NCI-H345 treated with DMSO at 0.1 percent for 48 hours (cell line): ENCODE measurements around the gene TSEN34.
"Not testable (repeated sequence)": the region's sequence is repeated elsewhere in the genome, so short reads cannot be mapped to it uniquely, and the experiment has no call there.

Source experiments
- DNase-seq: peaks from one replicate; lab custom pipeline; 2025; ENCODE audit not compliant: unreplicated experiment; lab: John Stamatoyannopoulos, UW

The TSEN34 gene

GRCh38 chr19:54160854-54161253, 30.3 kb upstream of the TSEN34 start:
- DNase-seq = no peak

GRCh38 chr19:54162241-54162805, 28.8 kb upstream of the TSEN34 start:
- DNase-seq = peak; percentile 32

GRCh38 chr19:54162884-54163283, 28.2 kb upstream of the TSEN34 start:
- DNase-seq = no peak

GRCh38 chr19:54164369-54165068, 26.6 kb upstream of the TSEN34 start:
- no peak for DNase-seq

GRCh38 chr19:54165222-54165621, 25.9 kb upstream of the TSEN34 start:
- no peak for DNase-seq

- peak; percentile 10 for DNase-seq
These were observed 22.8 kb upstream of the TSEN34 start for GRCh38 chr19:54168174-54168917.

- no peak for DNase-seq
These were observed 21.9 kb upstream of the TSEN34 start for GRCh38 chr19:54169149-54169740.

- DNase-seq = not testable (repeated sequence)
These were observed 19.2 kb upstream of the TSEN34 start for GRCh38 chr19:54171736-54172431.

- DNase-seq = peak; percentile 60
These were observed 18.4 kb upstream of the TSEN34 start, which contains the start of gene TMC4 for GRCh38 chr19:54172471-54173358. TMC4 (minus strand) TSS chr19:54173160; CDS start chr19:54173117, 43 bp downstream.

- no peak for DNase-seq
These were observed 17.8 kb upstream of the TSEN34 start for GRCh38 chr19:54173359-54173699.

- DNase-seq = no peak
These were observed 16.9 kb upstream of the TSEN34 start for GRCh38 chr19:54173951-54174834.

- no peak for DNase-seq
These were observed 12.4 kb upstream of the TSEN34 start for GRCh38 chr19:54178581-54179261.

- DNase-seq = no peak
These were observed 11.8 kb upstream of the TSEN34 start for GRCh38 chr19:54179262-54179852.

GRCh38 chr19:54179921-54180461, 11.1 kb upstream of the TSEN34 start:
- no peak for DNase-seq

- DNase-seq = no peak
These were observed 10.4 kb upstream of the TSEN34 start for GRCh38 chr19:54180691-54181091.

GRCh38 chr19:54181894-54182293, 9.2 kb upstream of the TSEN34 start:
- DNase-seq = not testable (repeated sequence)

- DNase-seq = no peak
These were observed 7.7 kb upstream of the TSEN34 start for GRCh38 chr19:54183431-54183830.

GRCh38 chr19:54186351-54186750, 4.8 kb upstream of the TSEN34 start:
- no peak for DNase-seq
